Vagina (tissue), 2 donors: ENCODE results near the gene CPB1.

Experiments used
- CTCF ChIP-seq, 3 experiments: fragments of 450-650 bp in 2 of 3; fragments of 200-600 bp in 1 of 3; sonication (generic) in 1 of 3; IDR thresholded peaks; one replicate each; pipeline ENCODE4 v1.5.1; 2017 to 2019; ENCODE audit warnings: antibody characterized with exemption in 3 of 3, mild to moderate bottlenecking in 2 of 3, moderate library complexity in 2 of 3
- POLR2A ChIP-seq, 2 donors: fragments of 450-650 bp; IDR thresholded peaks; one replicate each; pipeline ENCODE4 v1.6.1; 2017; ENCODE audit warnings: antibody characterized with exemption in 2 of 2, mild to moderate bottlenecking in 2 of 2, moderate library complexity in 2 of 2
- POLR2AphosphoS5 ChIP-seq, 2 donors: sonication (generic); formaldehyde crosslinking; IDR thresholded peaks; one replicate each; pipeline ENCODE4 v1.9.0; 2017; ENCODE audit warnings: antibody characterized with exemption in 2 of 2, mild to moderate bottlenecking in 2 of 2, low read depth in 1 of 2; ENCODE audit not compliant: insufficient read depth in 1 of 2

- TF ChIP-seq CTCF (IDR thresholded peaks at IDR 0.05) (no peak), POLR2AphosphoS5 (IDR thresholded peaks at IDR 0.05; ENCODE audit: insufficient read depth in 1 of 2, low read depth in 1 of 2) (no peak), POLR2A (IDR thresholded peaks at IDR 0.05) (no peak)
These were observed 17.8 kb upstream of the CPB1 start for GRCh38 chr3:148809835-148810234.
